Stimulated activated CD8-positive, alpha-beta memory T cell treated with anti-CD3 and anti-CD28 coated beads, Interleukin-7, amount 100 ng/mL, for 1 hour (primary cell): Measurements from ENCODE around the gene UBE2M.
"Not testable (repeated sequence)": the region's sequence is repeated elsewhere in the genome, so short reads cannot be mapped to it uniquely, and the experiment has no call there.

ENCODE experiments used
- DNase-seq, 2 donors: peaks; one replicate each; pipeline ENCODE4 v3.0.0-alpha.2; 2020; ENCODE audit warnings: low read depth in 2 of 2

The UBE2M gene

DNA sequence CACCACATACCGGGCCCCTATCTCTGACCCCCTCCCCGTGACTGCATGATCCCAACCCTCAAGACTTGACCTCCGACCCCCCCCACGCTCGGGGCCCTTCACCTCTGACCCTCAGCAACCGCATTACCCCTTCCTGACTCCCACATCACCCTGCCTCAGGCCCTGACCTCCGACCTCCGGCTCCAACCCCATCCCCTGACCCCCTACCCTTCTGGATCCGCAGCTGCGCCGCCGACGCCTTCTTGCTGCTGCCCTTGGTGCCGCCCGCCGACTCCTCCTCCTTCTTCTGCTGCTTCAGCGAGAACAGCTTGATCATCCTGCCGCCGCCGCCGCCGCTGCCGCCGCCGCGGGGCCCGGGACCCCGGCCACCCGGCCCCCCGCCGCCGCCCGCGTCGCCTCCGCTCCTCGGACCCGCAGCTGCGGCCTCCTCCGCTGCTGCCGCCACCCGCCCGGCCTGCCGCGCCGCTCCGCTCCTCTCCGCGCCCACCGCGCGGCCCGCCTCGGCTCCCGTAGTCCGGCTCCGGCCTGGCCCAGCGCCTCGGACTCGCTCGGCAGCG is at the start of gene UBE2M:
Gene UBE2M, minus strand, starts transcription at position 546 of the 557 bp plus-strand sequence. Its CDS starts 230 bp downstream, at position 316.
- DNase-seq, result no peak

DNA sequence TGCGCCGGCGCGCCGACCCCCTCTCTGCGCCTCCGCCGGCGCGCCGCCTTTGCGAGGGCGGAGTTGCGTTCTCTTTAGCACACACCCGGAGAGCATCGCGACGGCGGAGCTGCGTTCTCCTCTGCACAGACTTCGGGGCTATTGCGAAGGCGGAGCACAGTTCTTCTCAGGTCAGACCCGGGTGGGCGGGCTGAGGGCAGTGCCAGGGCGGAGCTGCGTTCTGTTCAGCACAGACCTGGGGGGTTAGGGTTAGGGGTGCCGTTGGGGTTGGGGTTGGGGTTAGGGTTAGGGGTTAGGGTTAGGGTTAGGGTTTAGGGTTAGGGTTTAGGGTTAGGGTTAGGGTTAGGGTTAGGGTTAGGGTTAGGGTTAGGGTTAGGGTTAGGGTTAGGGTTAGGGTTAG is 48.8 kb upstream of the UBE2M start:
- DNase-seq, result not testable (repeated sequence)

DNA sequence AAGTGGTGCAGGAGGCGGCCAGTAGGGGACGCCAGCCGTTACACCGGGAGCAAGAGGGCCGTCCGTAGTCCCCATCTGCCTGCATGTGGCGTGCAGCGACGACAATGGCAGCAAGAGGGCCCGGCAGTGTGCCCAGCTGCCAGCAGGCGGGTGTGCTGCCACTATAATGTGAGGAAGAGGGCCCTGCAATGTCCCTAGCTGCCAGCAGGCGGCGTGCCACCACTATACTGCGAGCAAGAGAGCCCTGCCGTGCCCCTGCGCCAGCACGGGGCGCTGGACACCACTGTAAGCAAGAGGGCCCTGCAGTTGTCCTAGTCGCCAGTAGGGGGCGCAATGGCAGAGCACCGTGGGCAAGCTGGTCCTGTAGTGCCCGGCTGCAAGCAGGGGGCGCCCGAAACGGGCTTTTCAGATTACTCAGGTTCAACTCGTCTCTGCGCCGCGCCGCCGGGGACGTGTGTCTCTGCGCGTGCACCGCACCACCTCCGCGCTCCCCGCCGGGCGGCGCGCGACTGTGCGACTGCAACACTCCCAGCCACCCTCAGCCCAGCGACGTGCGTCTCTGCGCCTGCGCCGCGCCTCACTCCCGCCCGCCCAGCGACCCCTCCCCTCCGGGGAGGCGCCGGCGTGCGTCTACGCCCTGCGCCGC is 48.0 kb upstream of the UBE2M start:
- not testable (repeated sequence) for DNase-seq

DNA sequence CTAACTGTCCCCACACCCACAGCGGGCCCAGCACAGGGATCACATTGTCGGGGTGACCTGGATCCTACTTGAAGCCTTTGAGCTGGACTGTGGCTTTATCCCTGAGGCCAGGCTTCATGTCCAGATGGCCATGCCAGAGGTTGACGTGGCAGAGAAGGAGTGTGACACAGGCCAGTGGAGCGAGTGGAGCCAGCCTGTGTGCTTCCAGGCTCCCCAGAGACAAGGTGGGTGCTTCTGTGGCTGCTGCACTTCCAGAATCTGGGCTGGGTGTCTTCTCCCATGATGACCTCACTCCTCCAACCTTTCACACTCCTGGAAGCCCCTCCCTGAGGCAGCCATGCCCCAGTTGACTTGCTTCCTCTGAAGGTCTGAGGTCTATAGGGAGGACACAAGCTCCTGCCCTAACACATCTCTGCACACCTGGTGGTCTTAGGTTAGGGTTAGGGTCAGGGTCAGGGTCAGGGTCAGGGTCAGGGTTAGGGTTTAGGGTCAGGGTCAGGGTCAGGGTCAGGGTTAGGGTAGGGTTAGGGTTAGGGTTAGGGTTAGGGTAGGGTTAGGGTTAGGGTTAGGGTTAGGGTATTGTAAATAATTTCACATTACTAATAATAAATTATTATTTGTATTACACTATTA is 27.8 kb upstream of the UBE2M start:
- DNase-seq, result no peak

DNA sequence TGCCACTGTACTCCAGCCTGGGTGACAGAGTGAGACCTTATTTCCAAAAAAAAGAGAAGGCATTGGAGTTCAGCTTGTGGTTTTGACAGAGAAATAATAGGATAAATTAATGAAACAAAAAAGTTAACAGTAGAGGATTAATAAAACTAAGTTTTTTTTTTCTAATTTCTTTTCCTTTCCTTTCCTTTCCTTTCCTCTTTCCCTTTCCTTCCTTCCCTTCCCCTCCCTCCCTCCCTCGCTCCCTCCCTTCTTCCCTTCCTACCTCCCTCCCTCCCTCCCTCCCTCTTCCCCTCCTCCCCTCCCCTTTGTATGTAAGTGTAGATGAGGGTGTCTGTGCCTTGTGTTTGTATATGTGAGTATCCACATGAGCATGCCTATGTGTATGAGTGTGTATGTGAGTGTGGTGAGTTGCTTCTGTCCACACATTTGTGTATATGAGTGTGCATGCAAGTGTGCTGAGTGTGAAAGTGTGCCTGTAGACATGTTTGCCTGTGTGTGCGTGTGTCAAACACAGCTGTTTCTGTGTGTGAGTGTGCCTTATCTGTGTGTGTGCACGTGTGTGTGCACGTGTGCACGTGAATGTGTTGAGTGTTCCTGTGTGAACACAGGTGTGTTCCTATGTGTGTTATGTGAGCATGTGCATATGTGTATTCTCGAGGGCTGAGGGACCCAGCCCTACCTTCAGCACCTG is 27.2 kb upstream of the UBE2M start:
- no peak for DNase-seq

DNA sequence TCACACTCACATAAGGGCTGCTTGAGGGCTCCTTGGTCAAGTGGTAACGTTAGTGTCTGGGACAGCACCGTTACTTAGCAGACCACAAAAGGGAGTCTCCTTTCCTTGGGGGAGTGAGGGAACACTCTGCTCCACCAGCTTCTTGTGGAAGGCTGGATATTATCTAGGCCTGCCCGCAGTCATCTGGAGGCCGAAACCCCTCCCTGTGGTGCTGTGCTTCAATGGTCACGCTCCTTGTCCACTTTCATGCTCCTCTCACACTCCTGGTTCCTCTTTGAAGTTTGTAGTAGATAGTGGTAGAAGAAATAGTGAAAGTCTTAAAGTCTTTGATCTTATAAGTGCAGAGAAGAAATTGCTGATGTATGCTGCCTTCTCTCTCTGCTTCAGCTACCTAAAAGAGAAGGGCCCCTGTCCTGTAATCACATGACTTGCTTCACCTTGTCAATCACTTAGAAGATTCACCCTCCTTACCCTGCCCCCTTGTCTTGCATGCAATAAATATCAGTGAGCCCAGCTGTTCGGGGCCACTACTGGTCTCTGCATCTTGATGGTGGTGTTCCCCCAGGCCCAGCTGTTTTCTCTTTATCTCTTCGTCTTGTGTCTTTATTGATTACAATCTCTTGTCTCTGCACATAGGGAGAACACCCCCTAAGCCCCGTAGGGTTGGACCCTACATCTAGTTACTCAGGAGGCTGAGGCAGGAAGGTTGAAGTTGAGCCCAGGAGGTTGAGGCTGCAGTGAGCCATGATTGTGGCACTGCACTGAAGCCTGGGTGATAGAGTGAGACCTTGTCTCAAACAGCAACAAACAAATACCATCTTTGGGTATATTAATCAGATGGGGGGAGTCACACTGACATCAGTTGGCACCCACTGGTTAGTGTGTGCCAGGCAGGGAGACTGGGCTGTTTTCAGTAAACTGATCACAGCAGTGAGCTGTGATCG is 26.4 kb upstream of the UBE2M start:
- no peak for DNase-seq

DNA sequence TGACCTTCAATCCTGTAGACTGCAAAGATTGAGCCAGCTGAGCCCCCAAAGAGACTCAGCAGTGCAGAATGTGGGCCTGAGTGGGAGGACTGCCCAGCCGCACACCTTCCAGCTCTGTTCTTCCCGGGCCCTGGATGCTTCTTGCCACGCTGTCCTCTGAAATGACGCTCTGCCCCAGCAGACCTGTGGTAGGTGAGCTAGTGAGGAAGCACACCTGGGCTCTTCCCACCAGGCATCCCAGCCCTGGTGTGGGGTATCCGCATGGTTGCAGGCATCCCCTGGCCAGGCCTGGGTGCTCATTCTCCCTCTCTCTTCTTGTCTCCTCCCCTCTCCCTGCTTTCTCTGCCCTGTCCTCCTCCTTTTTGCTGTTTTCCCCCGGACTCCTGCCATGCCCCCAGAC is 24.6 kb upstream of the UBE2M start:
- DNase-seq, result no peak

DNA sequence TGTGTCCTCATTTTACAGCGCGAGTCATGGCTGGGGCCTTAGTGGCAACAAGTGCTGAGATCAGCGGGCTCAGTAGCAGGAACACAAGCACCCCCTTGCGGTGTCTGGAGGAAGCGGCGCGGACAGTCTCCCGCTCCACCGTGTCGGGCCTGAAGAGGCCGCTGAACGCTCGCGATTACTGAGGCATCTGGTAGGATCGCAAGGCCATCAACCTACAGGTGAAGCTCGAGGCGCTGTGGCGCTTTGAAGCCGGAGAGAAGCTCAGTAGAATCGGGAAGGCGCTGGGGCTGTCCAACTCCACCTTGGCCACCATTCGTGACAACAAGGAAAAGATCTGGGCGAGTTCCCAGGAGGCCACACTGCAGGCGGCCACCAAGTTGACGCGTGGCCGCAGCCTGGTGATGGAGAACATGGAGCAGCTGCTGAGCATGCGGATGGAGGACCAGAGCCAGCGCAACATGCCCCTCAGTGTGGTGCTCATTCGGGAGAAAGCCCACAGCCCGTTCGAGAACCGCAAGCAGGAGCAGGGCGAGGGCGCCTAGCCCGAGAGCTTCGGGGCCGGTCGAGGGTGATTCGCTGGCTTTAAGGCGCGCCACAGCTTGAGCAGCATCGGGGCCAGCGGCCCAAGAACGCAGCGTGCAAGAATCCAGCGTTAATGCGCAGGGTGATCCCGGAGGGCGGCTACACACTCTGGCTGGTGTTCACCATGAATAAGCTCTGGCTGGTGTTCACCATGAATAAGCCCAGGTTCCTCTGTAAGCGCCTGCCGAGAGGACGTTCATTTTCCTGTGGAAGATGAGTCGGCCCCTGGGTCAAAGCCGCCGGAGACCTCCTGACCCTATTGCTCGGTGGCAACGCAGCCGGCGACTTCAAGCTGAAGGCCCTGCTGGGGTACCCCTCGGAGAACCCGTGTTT is 23.1 kb upstream of the UBE2M start:
- peak; percentile 81 to 89 for DNase-seq

DNA sequence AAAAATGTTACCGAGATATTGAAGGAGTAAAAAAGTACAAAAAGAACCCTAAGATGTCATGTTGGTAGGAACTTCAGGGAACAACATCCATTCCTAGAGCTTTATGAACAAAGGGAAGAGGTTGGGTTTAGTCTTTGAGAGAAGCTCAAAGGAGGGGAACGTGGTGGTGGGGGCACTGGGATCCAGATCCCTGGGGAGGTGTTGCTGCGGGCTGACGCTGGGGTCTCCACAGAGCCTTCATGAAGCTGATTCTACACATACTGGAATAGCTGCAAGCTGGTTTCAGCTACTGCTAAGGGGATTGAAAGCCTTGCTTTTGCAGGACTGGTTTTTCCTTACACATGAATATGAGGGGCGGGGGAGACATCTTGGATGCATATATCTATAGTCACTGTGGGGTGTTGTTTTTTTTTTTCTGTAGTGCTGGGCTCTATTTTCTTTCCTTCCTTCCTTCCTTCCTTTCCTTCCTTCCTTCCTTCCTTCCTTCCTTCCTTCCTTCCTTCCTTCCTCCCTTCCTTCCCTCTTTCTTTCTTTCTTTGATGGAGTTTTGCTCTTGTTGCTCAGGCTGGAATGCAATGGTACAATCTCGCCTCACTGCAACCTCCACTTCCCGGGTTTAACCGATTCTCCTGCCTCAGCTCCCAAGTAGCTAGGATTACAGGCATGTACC is 21.2 kb upstream of the UBE2M start:
- DNase-seq, result no peak

DNA sequence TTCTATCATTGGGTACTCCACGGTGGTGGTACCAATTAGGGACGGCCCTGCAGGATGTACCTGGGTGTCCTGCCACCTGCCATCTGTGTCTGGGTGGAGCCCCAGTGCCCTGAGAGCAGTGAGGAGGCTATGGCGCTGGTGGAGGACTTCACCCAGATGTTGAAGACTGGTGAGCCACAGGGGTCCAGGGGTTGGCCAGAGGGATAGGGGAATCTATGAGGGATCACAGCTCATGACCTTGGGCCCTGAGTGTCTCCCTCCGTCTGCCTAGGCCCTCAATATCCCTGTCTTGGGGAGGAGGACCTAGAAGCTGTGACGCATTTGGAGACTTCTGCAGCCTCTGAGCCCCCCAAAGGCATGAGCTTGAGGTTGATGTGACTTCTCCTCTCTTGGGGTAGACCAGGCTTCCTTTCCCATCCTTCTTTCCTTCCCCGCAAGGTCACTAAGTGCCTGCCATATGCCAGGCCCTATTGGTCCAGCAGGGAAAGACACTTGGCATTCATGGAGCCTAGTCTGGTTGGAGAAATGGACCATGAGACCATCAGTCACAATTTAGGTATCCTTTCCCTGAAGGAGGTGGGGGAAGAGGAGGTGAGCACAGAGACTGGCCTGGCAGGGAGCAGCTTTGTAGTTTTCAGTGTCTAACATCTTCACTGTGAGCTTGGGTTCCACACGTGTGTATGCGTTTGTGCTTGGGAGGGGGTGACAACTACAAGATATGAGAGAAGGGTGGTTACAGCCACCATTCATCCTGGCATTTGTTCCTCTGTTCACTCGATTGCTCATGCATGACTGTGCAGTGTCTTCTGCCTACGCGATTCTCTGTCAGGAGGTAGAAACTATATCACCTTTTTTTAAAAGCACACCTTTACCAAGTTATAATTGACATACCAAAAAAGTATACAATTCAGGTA is 19.9 kb upstream of the UBE2M start:
- DNase-seq, result no peak

DNA sequence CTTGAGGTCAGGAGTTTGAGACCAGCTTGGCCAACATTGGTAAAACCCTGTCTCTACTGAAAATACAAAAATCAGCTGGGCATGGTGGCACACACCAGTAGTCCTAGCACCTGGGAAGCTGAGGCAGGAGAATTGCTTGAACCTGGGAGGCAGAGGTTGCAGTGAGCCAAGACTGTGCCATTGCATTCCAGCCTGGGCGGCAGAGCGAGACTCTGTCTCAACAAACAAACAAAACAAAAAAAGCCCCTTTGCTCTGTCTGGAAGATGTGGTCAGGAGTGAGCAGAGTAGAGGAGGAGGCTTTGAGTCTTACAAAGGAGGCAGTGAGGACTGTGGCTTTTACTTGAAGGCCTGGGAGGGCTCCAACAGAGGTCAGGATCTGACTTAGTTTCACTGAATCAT is 19.2 kb upstream of the UBE2M start:
- not testable (repeated sequence) for DNase-seq

DNA sequence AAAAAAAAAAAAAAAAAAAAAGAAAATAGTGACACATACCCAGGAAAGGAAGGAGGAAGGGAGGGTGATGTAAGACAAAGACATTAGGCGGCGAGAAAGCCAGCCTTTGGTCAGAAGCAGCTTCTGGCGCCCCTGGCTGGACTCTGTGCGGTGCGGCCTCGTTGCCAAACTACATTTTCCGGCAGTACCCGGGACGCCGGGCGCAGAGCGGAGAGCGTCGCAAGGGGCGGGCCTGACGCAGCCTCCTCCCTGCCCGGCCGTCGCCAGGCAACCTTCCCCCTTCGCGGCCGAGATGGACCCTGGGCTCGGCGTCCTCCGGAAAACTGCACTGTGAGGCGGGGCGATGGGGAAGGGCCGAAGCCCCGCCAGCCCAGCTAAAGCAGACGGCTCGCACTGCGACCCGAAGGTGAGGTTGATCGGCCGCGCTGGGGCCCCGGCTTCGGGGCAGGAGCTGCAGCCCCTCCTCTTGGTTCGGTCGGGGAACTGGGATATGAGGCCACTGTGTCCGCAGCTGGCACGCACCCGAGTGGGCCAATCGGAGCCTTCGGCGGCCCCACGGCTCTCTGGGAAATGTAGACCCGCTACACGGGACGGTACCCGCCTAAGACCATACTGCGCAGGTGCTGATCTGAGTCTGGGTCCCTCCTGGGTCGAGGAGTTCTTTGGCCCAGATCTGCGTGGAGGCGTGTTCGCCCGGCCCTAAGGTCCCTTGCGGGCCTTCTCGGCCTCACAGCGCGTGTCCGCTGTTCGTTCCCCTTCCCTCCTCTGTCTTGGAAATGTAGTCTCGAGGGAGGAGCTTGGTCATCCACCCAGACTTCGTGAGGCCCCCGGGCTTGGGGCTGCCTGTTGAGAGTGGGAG is 17.0 kb upstream of the UBE2M start:
- peak in 1 of 2 donors; percentile 50 for DNase-seq

DNA sequence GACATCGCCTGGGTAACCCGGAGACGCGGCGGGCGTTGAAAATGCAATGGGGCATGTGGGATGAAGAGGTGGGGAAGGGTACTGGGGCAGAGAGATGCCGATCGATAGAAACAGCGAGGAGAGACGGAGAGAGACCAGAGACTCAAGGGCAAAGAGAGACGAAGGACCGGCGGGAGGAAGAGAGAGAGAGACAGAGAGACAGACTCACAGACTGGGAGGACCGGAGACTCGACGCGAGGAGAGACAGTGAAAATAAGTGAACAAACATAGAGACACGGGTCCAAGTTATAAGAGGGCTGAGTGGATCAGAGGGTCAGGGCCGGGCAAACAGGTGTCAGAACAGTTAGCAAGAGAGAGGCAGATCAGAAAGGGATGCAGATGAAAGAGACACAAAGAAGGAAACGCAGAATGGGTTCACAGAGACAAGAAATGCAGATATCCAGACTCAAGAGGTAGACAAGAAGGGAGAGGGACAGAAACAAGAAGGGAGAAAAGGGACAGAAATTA is 15.3 kb upstream of the UBE2M start:
- no peak for DNase-seq

DNA sequence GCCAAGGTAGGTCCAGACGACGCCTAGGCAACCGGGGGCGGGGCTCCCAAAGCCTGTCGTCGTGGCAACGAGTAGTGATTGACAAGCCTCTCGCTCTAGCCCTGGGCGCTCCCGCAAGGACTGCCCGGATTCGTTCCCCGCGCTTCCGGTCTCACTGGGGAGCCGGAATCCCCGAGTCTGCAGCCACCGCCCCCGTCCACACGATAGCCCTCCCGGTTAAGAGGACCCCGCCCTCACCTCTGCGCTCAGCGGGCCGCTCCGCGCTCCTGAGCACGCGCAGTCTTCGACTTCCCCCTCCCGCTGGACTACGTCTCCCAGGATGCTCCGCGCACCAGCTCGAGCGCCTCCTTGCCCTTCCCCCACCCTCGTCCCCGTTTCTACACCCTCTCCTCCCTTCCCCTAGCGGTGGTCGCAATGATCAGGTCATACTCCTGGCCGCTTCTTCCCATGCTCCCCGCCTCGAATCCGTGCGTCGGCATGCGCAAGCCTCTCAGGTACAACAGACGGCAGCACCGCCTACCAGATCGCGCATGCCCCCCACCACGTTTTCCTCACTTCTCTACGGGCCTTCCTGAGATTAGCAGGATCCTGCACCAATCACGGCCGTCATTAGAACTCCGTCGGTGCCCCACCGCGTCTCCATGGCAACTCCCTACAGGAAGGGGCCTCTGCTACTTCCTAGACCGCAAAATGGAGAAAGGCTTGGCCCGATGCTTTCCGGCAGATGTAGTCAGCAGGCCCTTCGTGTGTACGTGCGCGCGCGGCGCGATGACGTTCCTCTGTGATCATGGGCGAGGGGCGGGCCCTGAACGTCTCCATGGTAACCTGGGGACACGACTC is 14.6 kb upstream of the UBE2M start, which contains the start of gene MZF1:
Gene MZF1, minus strand, starts transcription at position 518 of the 840 bp plus-strand sequence. CDS start 1,946 bp downstream, outside the sequence.
- DNase-seq, result peak; percentile 99 to 100

DNA sequence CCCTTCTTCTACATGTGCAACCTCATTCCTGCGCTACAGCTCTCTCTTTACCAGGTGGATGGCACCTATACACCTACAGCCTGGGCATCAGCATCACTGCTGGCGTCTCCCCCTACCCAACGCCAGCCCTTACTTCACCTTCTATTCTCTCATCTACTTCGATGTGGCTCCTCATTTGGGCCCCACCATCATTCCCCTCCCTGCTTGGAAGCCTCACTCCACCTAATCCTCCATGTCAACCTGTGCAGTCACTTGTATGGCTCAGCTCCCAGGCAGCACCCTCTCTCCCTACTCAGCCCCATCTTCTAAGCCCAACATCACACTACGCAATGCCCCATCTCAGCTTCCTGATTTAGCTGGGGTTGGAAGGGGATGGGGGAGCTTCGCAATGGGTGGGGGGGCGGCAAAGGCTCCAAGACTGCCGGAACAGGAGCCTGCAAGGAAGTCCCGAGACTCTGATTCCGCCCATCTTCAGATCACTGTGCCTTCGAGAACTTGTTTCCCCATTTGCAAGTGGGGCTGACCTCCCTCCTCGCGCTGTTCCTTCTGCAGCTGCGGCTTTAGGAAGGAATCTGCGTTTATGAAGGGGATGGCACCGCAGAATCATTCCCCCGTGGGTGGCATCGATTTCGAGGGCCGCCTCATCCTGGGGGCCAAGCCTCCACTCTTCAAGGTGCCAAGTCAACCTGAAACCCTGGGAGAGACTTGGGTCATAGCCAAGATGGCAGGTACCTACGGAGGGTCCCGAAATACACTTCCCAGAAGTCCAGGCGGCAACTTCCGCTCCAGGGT is 13.8 kb upstream of the UBE2M start:
- no peak for DNase-seq

DNA sequence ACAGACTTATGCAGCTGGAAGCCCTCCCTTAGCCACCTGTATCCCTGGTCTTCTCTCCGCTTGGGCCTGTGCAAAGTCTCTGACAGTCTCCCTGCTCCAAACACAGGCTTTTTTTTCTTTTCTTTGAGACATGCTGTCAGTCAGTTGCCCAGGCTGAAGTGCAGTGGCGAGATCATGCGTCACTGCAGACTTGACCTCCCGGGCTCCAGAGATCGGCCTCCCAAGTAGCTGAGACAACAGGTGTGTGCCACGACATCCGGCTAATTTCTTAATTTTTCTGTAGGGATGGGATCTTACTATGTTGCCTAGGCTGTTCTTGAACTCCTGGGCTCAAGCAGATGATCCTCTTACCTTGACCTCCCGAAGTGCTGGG is 13.2 kb upstream of the UBE2M start:
- DNase-seq, result no peak
